GM19455 (cell line): ENCODE measurements around the gene RNF31.

ENCODE experiments used
- ATAC-seq: cut with Tn5 transposase; IDR thresholded peaks from one replicate; pipeline ENCODE4 v1.9.1; 2021; ENCODE audit not compliant: unreplicated experiment

The RNF31 gene

GRCh38 chr14:24116128-24116814 lies 31.0 kb upstream of the RNF31 start:
- ATAC-seq = no peak

GRCh38 chr14:24117179-24117578 lies 30.1 kb upstream of the RNF31 start:
- ATAC-seq = no peak

- no peak for ATAC-seq
These were observed 27.6 kb upstream of the RNF31 start for GRCh38 chr14:24119691-24120090.

GRCh38 chr14:24121210-24121609 lies 26.1 kb upstream of the RNF31 start:
- no peak for ATAC-seq

GRCh38 chr14:24122416-24122815 lies 24.9 kb upstream of the RNF31 start:
- ATAC-seq = no peak

- no peak for ATAC-seq
These were observed 24.4 kb upstream of the RNF31 start for GRCh38 chr14:24122898-24123297.

GRCh38 chr14:24123424-24124417 lies 23.6 kb upstream of the RNF31 start:
- ATAC-seq = no peak

GRCh38 chr14:24126939-24127338 lies 20.4 kb upstream of the RNF31 start:
- no peak for ATAC-seq

GRCh38 chr14:24127673-24128072 lies 19.6 kb upstream of the RNF31 start:
- ATAC-seq = no peak

- no peak for ATAC-seq
These were observed 17.8 kb upstream of the RNF31 start for GRCh38 chr14:24129410-24129998.

GRCh38 chr14:24130380-24130716 lies 16.9 kb upstream of the RNF31 start, which contains the start of gene FITM1:
FITM1 (plus strand) TSS chr14:24130659; CDS start chr14:24131564, 905 bp downstream.
- no peak for ATAC-seq

GRCh38 chr14:24130717-24131548 lies 16.4 kb upstream of the RNF31 start:
- ATAC-seq = no peak

- no peak for ATAC-seq
These were observed 15.7 kb upstream of the RNF31 start for GRCh38 chr14:24131549-24131966.

- no peak for ATAC-seq
These were observed 15.1 kb upstream of the RNF31 start for GRCh38 chr14:24132061-24132685.

- ATAC-seq = no peak
These were observed 14.3 kb upstream of the RNF31 start for GRCh38 chr14:24132976-24133375.

- ATAC-seq = no peak
These were observed 13.6 kb upstream of the RNF31 start for GRCh38 chr14:24133735-24134134.

- peak; percentile 10 for ATAC-seq
These were observed 11.8 kb upstream of the RNF31 start for GRCh38 chr14:24135584-24135833.

GRCh38 chr14:24135834-24136683 lies 11.2 kb upstream of the RNF31 start, which contains the start of gene PSME1:
PSME1 (plus strand) TSS chr14:24136194; CDS start chr14:24136263, 69 bp downstream.
- ATAC-seq = peak; percentile 76

- ATAC-seq = no peak
These were observed 10.4 kb upstream of the RNF31 start for GRCh38 chr14:24136684-24137528.
